GM18508 (cell line): ENCODE results near the gene THAP6.
"Not testable (repeated sequence)": the region's sequence is repeated elsewhere in the genome, so short reads cannot be mapped to it uniquely, and the experiment has no call there.

Experiments
- ATAC-seq: cut with Tn5 transposase; IDR thresholded peaks from one replicate; pipeline ENCODE4 v1.9.1; 2021; ENCODE audit warnings: moderate number of reproducible peaks; ENCODE audit not compliant: insufficient read depth, unreplicated experiment

Gene THAP6

DNA sequence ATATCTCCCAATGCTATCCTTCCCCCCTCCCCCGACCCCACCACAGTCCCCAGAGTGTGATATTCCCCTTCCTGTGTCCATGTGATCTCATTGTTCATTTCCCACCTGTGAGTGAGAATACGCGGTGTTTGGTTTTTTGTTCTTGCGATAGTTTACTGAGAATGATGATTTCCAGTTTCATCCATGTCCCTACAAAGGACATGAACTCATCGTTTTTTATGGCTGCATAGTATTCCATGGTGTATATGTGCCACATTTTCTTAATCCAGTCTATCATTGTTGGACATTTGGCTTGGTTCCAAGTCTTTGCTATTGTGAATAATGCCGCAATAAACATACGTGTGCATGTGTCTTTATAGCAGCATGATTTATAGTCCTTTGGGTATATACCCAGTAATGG lies 5.2 kb downstream of the THAP6 start:
- ATAC-seq = not testable (repeated sequence)

DNA sequence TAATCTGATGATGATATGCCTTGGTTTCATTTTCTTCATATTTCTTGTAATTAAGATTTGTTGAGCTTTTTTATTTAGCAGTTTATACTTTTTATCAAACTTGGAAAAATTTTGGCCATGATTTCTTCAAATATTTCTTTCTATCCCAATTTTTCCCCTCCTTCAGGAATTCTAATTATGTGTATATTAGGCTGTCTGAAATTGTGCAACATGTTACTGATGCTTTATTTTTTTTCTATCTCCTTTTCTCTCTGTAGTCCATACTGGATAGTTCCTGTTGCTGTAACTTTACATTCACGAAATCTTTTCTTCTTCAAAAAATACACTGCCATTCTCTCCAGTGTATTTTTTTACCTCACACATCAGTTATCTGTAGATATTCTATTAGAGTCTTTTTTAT lies 10.8 kb downstream of the THAP6 start:
- ATAC-seq = no peak

DNA sequence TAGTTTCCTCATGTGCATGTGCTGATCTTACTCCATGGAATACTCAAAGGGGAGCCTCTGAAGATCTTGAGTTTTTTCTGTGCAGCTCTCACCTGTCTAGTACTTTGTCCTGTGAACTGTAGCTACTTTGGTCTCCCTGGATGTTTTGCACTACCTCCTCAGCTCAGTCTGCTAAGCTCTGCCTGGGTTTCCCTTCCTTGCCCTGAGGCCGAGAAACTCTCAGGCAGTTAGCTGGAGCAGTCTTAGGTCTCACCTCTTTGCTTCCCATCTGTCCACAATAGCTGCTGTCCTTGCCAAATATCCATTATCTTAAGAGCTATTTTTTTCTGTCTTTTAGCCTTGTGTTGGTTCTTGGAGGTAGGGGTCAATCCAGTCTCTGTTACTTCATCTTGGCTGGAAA lies 11.6 kb downstream of the THAP6 start:
- no peak for ATAC-seq

- no peak for ATAC-seq
Observed at GRCh38 chr4:75527482-75527881, 13.2 kb downstream of the THAP6 start.

DNA sequence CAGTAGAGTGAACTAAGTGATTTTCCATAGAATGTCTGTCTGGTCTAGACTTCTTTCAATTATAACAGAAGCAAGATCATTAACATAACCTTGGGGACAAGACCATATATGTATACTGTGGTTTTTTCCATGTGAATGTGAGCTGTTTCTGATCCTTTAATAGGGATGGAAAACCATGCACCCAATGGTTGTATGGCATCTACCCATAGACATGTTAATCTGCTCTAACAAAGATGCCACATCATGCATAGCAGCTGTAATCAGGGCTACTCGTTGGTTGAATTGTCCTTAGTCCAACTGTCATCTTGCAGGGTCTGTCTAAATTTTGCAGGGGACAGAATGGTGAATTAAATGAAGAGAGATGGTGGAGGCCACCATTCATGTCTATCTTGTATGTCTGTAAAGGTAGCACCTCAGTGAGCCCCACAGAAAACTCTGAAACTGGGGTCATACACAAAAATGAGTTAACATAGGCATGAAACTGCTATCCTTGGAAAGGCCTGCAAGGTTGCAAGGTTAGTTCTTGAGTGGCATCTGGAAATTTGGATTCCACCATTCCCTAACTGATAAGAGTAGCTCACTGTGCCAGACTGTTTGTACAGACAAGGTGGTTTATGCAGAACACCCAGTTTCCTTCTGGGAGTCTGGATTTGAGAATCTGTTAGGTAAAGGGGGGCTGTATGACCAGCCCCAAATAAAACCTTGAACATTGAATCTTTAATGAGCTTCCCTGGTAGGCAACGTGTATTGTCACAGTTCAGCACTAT lies 16.5 kb downstream of the THAP6 start:
- no peak for ATAC-seq

DNA sequence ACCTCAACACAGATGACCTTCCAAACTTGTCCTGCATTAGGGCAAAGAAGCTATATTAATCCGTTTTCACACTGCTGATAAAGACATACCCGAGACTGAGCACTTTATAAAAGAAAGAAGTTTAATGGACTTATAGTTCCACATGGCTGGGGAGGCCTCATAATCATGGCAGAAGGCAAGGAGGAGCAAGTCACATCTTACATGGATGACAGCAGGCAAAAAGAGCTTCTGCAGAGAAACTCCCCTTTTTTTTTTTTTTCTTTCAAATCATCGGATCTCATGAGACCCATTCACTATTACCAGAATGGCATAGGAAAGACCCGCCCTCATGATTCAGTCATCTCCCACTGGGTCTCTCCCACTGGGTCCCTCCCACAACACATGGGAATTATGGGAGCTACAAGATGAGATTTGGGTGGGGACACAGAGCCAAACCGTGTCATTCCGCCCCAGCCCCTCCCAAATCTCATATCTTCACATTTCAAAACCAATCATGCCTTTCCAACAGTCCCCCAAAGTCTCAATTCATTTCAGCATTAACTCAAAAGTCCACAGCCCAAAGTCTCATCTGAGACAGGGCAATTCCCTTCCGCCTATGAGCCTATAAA lies 17.4 kb downstream of the THAP6 start:
- not testable (repeated sequence) for ATAC-seq

GRCh38 chr4:75533339-75533887 lies 19.1 kb downstream of the THAP6 start:
- ATAC-seq = not testable (repeated sequence)

GRCh38 chr4:75533926-75534325 lies 19.7 kb downstream of the THAP6 start:
- not testable (repeated sequence) for ATAC-seq

DNA sequence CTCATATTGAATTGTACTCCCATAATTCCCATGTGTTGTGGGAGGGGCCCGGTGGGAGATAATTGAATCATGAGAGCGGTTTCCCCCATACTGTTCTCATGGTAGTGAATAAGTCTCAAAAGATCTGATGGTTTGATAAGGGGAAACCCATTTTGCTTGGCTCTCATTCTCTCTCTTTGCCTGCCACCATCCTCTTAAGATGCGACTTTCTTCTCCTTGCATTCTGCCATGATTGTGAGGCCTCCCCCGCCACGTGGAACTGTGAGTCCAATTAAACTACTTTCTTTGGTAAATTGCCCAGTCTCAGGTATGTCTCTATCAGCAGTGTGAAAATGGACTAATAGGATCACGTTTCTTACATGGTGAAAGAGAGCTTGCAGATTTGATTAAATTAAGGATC lies 23.0 kb downstream of the THAP6 start:
- ATAC-seq = not testable (repeated sequence)

GRCh38 chr4:75542824-75543223 lies 28.6 kb downstream of the THAP6 start:
- no peak for ATAC-seq

GRCh38 chr4:75544220-75544619 lies 29.9 kb downstream of the THAP6 start:
- ATAC-seq = not testable (repeated sequence)

DNA sequence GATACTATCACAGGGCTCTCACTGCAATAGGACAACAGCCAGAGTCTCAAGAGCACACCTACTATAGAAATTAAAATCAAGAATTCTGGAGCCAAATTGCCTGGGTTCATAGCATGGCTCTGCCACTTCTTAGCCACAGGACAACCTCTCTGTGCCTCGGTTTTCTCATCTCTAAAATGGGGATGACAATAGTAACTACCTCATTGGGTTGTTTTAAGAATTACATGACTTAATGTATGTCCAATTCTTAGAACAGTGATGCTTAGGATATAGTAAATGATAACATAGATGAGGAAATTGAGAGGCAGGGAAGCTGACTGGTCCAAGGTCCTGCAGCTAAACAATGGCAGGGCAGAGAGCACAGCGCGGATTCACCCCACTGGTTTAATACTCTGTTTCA lies 30.6 kb downstream of the THAP6 start:
- ATAC-seq = no peak

- ATAC-seq = no peak
Observed at GRCh38 chr4:75545526-75545925, 31.3 kb downstream of the THAP6 start.

DNA sequence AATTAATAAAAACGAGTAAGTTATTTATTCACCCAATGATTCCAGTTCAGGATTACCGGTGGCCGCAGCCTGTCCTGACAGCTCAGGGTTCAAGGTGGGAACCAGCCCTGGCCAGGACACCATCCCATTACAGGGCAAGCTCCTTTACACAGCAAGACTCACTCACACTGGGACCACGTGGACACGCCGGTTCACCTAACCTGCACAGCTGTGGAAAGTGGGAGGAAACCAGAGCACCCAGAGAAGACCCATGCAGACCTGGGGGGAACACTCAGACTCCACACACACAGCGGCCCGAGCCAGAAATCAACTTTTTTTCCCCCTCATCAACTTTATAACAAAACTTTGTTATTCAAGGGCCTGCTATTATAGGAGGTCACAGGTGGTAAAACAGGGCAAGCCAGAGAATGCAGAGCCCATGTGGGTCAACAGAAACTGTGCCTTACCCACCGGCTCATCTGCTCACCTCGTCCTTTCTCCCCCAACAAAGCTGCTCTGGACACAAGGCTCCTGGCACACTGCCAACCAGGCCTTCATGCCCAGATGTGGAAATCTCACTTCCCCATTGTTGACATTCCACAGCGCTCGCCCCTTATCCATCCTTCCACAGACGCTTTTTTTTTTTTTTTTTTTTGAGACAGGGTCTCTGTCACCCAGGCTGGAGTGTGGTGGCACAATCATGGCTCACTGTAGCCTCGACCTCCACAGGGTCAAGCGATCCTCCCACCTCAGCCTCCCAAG lies 33.5 kb downstream of the THAP6 start:
- ATAC-seq = no peak

- ATAC-seq = no peak
Observed at GRCh38 chr4:75549019-75549418, 34.7 kb downstream of the THAP6 start.

- ATAC-seq = no peak
Observed at GRCh38 chr4:75552452-75552851, 38.2 kb downstream of the THAP6 start.

DNA sequence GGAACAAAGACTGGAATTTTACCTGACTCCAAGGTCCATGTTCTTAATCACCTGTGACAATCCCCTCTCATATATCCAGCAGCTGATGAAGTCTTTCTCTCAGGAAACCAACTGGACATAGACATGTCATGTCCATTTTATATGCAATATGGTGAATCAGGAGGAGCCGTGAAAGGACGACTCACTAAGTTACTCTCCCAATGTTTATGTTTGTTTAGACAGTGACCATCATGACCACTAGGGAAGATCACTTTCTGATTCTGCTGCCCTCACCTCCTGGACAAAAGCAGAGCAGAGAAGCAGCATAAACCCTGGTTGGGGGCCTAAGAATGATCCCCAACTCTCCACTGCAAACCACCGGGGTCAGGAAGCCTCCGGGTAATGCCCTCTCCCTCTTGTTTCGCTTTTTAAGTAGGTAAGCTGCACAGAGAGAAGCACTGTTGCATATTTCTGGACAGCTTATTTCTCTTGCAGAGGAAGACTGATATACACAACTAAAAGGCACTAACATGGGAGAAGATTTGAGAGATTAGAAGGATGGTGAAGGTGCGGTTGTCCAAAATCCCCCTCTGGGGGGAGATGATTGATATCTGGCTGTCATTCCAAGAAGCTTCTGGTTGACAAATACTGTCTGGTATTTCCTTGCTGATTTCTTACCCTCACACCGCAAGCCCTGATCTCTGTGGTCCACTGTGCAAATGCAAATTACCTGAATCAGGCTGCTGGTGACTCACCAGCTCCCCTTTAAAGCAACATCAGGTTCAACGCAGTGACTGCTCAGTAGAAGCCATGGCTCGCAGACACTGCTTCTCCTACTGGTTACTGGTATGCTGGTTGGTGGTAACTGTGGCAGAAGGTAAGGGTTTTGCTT lies 41.3 kb downstream of the THAP6 start, which contains the start of gene ODAPH:
Gene ODAPH (plus strand): TSS at position 773 of the 871 bp plus-strand sequence. CDS start 17 bp downstream, at position 790.
- ATAC-seq = peak; percentile 98

GRCh38 chr4:75557696-75558095 lies 43.4 kb downstream of the THAP6 start:
- ATAC-seq = no peak

GRCh38 chr4:75561789-75562188 lies 47.5 kb downstream of the THAP6 start:
- no peak for ATAC-seq

DNA sequence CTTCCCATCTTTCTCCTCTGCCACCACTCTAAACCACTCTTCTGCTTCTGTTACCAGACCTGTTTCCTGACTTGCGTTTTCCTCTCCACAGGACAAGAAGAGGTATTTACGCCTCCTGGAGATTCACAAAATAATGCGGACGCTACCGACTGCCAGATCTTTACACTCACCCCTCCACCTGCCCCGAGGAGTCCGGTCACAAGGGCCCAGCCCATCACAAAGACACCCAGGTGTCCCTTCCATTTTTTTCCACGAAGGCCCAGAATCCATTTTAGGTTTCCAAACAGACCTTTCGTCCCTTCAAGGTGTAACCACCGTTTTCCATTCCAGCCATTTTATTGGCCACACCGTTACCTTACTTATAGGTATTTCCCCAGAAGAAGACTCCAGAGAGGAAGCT lies 49.8 kb downstream of the THAP6 start:
- no peak for ATAC-seq
